Measurements from ENCODE around the gene PRSS27.

DNA sequence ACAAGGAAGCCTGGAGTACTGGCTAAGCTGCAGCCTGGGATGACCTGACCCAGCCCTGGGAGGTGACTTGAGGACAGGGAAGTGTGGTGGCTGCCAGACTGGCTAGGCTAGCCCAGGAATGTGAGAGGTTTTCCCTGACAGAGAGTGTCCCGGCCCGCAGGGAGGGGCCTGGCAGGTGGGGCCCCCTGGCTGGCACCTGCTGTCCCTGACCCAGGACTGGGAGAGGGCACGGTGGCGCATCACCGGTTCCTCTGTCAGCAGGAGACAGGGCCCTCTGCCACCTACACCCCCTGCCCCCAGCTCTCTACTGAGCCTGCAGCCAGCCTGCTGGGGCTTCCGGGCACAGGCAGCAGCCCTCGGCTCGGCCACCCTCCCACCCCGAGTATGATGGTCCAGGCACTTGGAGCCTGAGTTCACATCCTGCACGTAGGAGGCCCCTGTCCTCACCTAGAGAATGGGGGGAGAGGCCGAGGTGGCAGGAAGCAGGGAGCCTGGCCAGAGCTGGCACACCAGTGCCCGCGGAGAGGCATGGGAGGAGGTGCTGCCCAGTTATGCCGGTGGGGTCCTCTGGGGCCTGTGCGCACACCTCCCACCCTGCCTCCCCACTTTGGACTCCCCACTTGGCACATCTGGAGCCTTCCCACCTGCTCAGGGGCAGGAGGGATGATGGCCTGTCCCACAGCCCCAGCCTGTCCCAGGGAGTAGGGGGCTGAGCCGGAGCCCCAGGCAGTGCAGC lies 528 bp downstream of the PRSS27 start:
- no peak for TF ChIP-seq EZH2 (IDR thresholded peaks at IDR 0.05; ENCODE audit: borderline replicate concordance, insufficient read depth, low read depth, low read length, poor library complexity, severe bottlenecking)
- TF ChIP-seq, protein P1, sequence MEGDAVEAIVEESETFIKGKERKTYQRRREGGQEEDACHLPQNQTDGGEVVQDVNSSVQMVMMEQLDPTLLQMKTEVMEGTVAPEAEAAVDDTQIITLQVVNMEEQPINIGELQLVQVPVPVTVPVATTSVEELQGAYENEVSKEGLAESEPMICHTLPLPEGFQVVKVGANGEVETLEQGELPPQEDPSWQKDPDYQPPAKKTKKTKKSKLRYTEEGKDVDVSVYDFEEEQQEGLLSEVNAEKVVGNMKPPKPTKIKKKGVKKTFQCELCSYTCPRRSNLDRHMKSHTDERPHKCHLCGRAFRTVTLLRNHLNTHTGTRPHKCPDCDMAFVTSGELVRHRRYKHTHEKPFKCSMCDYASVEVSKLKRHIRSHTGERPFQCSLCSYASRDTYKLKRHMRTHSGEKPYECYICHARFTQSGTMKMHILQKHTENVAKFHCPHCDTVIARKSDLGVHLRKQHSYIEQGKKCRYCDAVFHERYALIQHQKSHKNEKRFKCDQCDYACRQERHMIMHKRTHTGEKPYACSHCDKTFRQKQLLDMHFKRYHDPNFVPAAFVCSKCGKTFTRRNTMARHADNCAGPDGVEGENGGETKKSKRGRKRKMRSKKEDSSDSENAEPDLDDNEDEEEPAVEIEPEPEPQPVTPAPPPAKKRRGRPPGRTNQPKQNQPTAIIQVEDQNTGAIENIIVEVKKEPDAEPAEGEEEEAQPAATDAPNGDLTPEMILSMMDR (IDR thresholded peaks at IDR 0.05), result no peak

All from B cell (primary cell).